MG63 (cell line): ENCODE data around the gene TKT. TPM values are rescaled to one million over a fixed set of nuclear protein-coding genes. Genes with fewer than 3 reads are reported as not detected.
"Not testable (repeated sequence)": the region's sequence is repeated elsewhere in the genome, so short reads cannot be mapped to it uniquely, and the experiment has no call there.

Experiments
- DNase-seq: peaks from one replicate; pipeline ENCODE4 v3.0.0-alpha.2; 2020
- H3K27me3 ChIP-seq: fragments of 250-450 bp; sonication (Bioruptor Pico); 2 replicates; pipeline ENCODE4 v1.5.1; 2020; ENCODE audit warnings: mild to moderate bottlenecking, moderate library complexity
- H3K36me3 ChIP-seq: fragments of 250-450 bp; sonication (Bioruptor Pico); 2 replicates; pipeline ENCODE4 v1.5.1; 2020; ENCODE audit warnings: mild to moderate bottlenecking, moderate library complexity
- H3K4me3 ChIP-seq: fragments of 250-450 bp; sonication (Bioruptor Pico); 2 replicates; pipeline ENCODE4 v1.5.1; 2020; ENCODE audit warnings: mild to moderate bottlenecking, moderate library complexity
- H3K9me3 ChIP-seq: fragments of 250-450 bp; sonication (Bioruptor Pico); 2 replicates; pipeline ENCODE4 v1.5.1; 2020; ENCODE audit warnings: mild to moderate bottlenecking, moderate library complexity
- total RNA-seq: library from RNA; depleted of rRNA; stranded (reverse); fragments of >200 nt; shearing (Covaris generic); gene quantifications from 2 replicates; pipeline ENCODE4 v1.2.3, GENCODE V29; 2014; ENCODE audit warnings: low replicate concordance; rRNA removed

The TKT gene, protein sequence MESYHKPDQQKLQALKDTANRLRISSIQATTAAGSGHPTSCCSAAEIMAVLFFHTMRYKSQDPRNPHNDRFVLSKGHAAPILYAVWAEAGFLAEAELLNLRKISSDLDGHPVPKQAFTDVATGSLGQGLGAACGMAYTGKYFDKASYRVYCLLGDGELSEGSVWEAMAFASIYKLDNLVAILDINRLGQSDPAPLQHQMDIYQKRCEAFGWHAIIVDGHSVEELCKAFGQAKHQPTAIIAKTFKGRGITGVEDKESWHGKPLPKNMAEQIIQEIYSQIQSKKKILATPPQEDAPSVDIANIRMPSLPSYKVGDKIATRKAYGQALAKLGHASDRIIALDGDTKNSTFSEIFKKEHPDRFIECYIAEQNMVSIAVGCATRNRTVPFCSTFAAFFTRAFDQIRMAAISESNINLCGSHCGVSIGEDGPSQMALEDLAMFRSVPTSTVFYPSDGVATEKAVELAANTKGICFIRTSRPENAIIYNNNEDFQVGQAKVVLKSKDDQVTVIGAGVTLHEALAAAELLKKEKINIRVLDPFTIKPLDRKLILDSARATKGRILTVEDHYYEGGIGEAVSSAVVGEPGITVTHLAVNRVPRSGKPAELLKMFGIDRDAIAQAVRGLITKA
- total RNA-seq, result 315 and 707 TPM in 2 replicates

DNA sequence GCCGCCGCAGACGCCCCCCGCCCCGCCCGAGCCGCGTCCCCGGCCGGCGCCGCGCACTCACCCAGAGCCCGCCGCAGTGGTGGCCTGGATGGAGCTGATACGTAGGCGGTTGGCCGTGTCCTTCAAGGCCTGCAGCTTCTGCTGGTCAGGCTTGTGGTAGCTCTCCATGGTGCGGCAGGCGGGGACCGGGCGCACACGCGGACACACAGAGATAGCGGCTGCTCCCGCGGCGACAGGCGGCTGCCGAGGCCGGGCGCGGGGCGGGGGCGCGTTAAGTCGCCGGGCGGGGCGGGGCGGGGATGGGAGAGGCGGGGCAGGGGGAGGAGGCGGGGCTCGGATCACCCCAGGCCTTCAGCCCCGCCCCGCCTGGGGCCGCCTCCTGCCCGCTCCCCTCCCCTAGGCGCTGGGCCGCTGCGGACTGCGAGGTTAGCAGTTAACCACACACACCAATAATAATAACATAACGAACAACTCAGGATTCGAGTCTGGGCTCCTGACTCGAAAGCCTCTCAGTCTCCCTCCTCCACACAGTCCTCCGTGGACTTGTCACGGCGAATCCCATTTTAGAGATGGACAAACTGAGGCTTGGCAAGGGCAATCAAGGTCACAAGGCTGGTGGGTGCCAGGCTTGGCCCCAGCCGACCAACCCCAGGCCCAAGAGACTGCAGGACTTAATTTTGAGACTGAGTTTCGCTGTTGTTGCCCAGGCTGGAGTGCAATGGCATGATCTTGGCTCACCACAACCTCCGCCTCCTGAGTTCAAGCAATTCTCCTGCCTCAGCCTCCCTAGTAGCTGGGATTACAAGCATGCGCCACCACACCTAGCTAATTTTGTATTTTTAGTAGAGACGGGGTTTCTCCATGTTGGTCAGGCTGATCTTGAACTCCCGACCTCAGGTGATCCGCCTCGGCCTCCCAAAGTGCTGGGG, at the start of gene TKT:
TKT (minus strand) TSS at position 248 of the 929 bp plus-strand sequence; CDS start at position 168, 80 bp downstream.
- peak; percentile 80 for DNase-seq
- Histone ChIP-seq H3K27me3 (no peaks in the 10 kb centered on the region), H3K9me3 (no peaks in the 10 kb centered on the region), H3K4me3 (peak within 1 kb of the TSS; percentile 78), H3K36me3 (peaks cover 30% of the 10 kb centered on the region)

DNA sequence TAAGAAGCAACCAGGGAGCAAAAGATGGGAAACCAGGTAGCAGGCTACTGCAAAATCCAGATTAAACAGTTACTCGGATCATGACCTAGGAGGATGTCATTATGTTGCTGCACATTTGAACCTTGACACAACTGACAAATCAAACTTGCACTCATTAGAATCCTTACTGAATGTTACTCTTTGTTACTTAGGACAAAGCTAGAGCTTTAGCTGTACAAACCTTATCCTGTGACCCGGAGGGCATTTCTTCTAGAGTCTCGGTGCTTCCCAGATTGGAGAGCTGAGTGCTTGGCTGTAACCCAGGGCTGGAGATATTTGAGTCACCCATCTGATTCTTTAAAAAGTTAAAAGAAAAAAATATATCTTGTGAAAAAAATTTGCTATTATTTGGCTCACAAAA, 48.1 kb upstream of the TKT start:
- Histone ChIP-seq H3K27me3 (no peaks in the 10 kb centered on the region), H3K9me3 (no peaks in the 10 kb centered on the region), H3K36me3 (peaks cover 11% of the 10 kb centered on the region), H3K4me3 (no peak overlapping the region)
- no peak for DNase-seq

DNA sequence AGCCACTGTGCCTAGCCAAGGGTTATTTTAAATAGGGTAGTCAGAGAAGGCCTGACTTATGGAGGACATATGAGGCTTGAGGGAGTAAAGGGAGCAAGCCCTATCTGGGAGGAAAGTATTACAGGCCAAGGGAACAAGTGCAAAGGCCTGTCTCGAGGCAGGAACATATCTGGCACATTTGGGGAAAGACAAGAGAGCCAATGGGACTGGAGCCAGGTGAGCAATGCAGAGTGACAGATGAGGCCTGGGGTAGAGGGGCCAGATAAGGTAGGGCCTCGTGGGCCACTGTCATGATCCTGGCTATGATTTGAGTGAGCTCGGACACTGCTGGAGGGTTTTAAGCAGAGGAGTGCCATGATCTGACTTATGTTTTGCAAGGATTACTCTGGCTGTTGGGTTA, 47.7 kb upstream of the TKT start:
- H3K9me3 ChIP-seq, result no peaks in the 10 kb centered on the region
- H3K27me3 ChIP-seq, result no peaks in the 10 kb centered on the region
- peaks cover 15% of the 10 kb centered on the region for H3K36me3 ChIP-seq
- DNase-seq, result no peak
- no peak overlapping the region for H3K4me3 ChIP-seq

DNA sequence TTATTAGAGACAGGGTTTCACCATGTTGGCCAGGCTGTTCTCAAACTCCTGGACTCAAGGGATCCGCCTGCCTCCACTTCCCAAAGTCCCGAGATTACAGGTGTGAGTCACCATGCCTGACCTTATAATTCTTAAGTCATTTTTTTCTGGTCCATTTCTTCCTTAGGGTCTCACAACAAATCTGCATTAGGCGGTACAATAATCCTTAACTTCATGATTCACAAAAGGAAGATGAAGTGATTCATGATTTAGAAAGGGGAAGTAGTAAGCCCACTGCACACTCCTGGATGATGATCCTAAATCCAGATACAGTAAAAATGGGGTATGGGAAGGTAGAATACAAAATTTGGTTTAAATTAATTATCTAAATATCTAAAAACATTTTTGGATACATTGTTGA, 45.0 kb upstream of the TKT start:
- Histone ChIP-seq H3K36me3 (peaks cover 17% of the 10 kb centered on the region), H3K4me3 (no peak overlapping the region), H3K27me3 (no peaks in the 10 kb centered on the region), H3K9me3 (no peaks in the 10 kb centered on the region)
- DNase-seq, result no peak

DNA sequence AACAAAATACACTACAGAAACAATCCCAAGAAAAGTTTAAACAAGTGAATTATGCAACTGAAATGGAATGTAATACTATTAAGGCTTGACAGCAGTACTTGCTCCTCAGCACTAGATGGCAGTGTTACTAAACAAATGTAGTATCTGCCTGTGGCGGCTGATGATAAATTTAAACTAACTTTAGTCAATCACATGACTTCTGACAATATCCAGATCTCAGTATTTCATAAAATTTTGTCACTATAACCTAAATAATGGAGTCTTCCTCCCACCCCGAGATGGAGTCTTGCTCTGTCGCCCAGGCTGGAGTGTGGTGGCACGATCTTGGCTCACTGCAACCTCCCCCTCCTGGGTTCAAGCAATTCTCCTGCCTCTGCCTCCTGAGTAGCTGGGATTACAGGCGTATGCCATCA, 43.8 kb upstream of the TKT start:
- H3K4me3 ChIP-seq, H3K27me3 ChIP-seq, DNase-seq, H3K9me3 ChIP-seq: not testable (repeated sequence)
- peaks cover 16% of the 10 kb centered on the region for H3K36me3 ChIP-seq

DNA sequence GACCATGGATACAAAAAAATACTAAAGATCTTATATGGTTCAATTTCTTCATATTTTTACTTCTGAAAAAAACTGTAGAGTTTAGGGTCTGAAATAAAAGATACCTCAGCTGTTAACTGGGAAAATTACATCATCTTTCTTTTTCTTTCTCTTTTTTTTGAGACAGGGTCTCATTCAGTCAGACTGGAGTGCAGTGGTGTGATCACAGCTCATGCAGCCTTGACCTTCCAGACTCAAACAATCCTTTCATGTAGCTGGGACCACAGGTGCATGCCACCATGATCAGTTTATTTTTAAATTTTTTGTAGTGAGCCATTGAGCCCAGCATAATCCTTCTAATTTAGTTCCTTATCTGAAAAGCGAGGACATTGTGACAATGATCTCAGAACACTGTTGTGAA, 39.6 kb upstream of the TKT start:
- Histone ChIP-seq H3K27me3 (no peaks in the 10 kb centered on the region), H3K4me3 (no peak overlapping the region), H3K36me3 (peaks cover 17% of the 10 kb centered on the region), H3K9me3 (no peaks in the 10 kb centered on the region)
- no peak for DNase-seq

DNA sequence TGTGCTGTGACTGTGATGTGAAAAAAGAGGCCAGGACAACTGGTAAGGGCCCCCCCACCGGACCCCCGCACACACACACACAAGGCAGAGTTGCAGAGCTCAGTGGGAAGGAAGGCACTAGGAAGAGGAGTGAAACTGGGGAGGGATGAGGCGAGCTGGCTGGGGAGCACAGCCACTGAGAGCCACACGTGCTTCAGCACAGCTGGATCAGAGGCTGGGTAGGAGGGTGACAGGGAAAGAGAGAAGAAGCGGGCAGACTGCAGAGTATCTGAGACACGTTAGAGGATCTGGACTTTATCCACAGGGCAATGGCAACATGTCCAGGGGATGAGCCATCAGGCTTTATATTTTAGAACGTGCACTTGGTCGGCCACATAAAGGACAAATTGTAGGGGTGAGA, 38.0 kb upstream of the TKT start:
- no peaks in the 10 kb centered on the region for H3K9me3 ChIP-seq
- H3K4me3 ChIP-seq, result no peak overlapping the region
- no peak for DNase-seq
- H3K27me3 ChIP-seq, result no peaks in the 10 kb centered on the region
- peaks cover 11% of the 10 kb centered on the region for H3K36me3 ChIP-seq

DNA sequence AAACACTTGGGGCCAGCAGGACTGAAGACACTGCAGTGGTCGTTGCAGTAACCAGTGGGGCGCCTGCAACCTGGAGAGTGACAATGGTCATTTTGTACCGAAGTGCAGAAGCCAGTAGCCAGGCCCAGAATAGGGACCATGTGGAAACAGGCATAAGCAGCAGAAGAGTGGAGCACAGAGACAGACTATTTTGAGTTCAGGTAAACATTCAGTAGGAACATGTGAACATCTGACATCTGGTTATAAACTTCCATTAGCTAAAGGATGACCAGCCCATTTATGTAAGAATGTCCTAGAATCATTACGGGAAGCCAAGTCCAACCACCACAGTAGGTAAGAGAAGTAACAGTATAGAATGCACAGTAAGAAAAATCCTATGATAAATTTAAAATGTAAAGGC, 32.4 kb upstream of the TKT start:
- peaks cover 8% of the 10 kb centered on the region; the same call in 1 of the 2 replicates for H3K36me3 ChIP-seq

DNA sequence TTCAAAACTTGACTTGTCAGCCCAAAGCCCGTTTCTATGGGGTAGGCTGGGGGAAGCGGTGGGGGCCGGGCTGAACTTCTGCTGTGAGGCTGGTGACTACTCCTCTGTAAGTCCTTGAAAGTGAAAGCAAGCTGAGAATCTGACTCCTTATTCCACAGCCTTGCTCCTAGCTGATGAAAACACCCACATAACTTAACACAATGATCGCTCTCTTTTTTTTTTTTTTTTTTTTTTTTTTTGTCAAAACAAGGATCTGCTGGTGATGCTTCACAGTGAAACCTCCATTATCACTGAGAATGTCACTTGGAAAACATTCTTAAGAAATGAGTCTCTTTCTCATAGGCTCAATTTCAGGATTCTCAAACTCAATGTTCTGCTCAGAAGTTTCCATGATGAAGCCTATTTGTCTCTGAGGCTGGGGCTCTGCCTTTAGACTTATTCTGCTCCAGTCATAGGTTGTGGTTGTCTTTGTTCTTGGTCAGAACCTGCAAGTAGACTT, 31.4 kb upstream of the TKT start:
- H3K36me3 ChIP-seq, result peaks cover 3% of the 10 kb centered on the region; the same call in 1 of the 2 replicates
- H3K9me3 ChIP-seq, result no peaks in the 10 kb centered on the region
- no peak overlapping the region for H3K4me3 ChIP-seq
- H3K27me3 ChIP-seq, result no peaks in the 10 kb centered on the region
- no peak for DNase-seq

More for the DNA sequence above, 32.4 kb upstream of the TKT start:
- DNase-seq, result no peak
- no peak overlapping the region for H3K4me3 ChIP-seq
- no peaks in the 10 kb centered on the region for H3K9me3 ChIP-seq
- H3K27me3 ChIP-seq, result no peaks in the 10 kb centered on the region

DNA sequence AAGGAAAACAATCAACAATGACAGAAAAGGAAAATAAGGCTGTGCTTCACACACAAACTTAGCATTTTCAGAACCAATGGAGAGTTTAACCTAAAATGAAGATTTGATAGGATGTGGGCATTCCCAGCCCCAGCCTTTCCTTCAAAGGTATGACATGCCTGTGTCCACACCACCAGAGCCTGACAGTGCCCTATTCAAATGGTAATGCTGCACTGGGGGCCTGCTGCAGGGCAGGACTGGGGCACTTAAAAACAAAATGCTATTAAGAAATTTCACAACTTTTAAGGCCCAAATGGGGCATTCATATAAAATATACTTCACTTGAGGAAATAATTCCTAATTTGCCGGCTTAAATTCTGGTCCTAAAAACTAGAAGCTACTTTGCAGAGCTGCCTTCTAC, 30.9 kb upstream of the TKT start:
- Histone ChIP-seq H3K9me3 (no peaks in the 10 kb centered on the region), H3K27me3 (no peaks in the 10 kb centered on the region), H3K36me3 (peaks cover 3% of the 10 kb centered on the region; the same call in 1 of the 2 replicates), H3K4me3 (no peak overlapping the region)
- no peak for DNase-seq

DNA sequence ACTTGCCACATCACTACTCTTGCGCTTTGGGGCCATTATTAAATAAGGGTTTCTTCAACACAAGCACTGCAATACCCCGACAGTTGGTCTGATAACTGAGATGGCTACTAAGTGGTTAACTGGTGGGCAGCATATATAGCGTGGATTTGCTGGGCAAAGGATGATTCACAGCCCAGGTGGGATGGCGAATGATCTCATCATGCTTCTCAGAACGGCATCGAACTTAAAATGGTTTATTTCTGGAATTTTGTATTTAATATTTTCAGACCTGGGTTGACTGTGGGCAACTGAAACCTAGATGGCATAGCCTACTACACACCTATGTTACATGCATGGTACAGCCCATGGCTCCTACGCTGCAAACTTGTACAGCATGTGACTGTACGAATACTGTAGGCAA, 26.8 kb upstream of the TKT start:
- Histone ChIP-seq H3K36me3 (peaks cover 3% of the 10 kb centered on the region; the same call in 1 of the 2 replicates), H3K27me3 (no peaks in the 10 kb centered on the region), H3K9me3 (no peaks in the 10 kb centered on the region), H3K4me3 (no peak overlapping the region)
- no peak for DNase-seq

DNA sequence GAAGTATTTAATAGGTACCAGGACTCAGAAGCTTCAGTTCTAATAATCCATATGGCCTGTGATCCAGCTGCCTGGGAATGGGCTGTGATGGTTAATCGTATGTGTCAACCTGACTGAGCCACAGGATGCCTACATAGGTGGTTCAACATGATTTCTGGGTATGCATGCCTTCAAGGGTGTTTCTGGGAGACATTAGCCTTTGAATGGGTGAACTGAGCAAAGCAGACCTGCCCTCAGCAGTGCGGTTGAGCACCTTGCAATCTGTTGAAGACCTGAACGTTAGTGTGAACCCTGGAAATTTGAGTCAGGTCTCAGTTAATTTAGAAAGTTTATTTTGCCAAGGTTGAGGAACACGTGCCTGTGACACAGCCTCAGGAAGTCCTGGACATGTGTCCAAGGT, 22.8 kb upstream of the TKT start:
- Histone ChIP-seq H3K4me3 (no peak overlapping the region), H3K9me3 (no peaks in the 10 kb centered on the region), H3K27me3 (no peaks in the 10 kb centered on the region), H3K36me3 (no peaks in the 10 kb centered on the region)
- DNase-seq, result no peak

DNA sequence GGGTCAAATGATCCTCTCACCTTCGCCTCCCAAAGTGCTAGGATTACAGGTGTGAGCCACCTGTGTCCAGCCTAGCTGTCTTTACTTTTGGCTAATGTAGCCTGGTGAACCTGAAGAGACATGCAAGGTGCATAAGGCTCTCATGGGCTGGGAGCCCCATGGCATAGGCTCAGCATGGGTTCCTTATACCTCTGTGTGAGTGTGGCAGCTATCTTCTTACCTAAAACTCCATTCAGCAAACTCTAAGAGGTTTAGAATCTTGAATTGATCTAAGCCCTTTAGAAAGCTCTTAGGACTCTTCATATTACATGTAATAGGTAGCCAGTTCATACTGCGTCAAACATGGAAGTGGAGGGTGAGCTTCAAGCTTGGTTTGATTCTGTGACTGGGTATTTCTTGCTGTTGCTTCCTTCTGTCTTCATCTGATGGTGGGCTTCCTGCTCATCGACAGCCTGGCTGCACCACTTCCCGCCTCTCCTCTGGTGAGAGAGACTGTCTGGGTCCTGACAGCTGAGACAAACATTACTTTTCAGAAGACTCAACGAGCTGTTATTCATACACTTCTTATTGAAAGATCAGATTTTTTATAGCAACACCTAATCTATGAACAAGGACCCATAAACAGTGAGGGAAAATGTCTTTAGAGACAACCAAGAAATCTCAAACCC, 19.2 kb upstream of the TKT start:
- no peak for DNase-seq
- no peaks in the 10 kb centered on the region for H3K27me3 ChIP-seq
- H3K9me3 ChIP-seq, result no peaks in the 10 kb centered on the region
- H3K4me3 ChIP-seq, result no peak overlapping the region
- H3K36me3 ChIP-seq, result no peaks in the 10 kb centered on the region

DNA sequence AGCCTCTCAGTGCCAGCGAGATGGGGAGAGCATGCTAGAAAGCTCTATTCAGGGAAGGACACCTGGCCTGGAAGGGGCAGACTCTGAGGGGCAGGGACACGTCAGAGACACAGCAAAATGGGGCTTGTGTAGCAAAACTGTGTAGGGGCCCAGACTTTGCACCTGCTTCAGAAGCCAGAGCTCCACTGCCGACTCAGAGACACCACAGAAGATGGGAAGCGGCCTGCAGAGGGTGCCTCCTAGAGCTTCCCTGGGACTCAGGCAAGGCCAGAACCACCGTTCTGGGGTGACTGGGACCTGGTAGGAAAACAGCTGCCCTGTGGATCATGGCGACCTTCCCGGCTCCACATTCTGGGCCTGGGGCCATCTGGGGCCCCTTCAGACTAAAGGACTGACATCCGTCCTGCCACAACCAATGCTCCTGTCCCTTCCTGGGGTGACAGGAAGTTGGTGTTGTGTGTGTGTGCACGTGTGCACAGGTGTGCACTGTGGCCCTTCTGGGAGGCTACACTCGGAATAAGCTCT, 17.4 kb upstream of the TKT start:
- Histone ChIP-seq H3K4me3 (no peak overlapping the region), H3K27me3 (no peaks in the 10 kb centered on the region), H3K9me3 (no peaks in the 10 kb centered on the region), H3K36me3 (no peaks in the 10 kb centered on the region)
- no peak for DNase-seq

DNA sequence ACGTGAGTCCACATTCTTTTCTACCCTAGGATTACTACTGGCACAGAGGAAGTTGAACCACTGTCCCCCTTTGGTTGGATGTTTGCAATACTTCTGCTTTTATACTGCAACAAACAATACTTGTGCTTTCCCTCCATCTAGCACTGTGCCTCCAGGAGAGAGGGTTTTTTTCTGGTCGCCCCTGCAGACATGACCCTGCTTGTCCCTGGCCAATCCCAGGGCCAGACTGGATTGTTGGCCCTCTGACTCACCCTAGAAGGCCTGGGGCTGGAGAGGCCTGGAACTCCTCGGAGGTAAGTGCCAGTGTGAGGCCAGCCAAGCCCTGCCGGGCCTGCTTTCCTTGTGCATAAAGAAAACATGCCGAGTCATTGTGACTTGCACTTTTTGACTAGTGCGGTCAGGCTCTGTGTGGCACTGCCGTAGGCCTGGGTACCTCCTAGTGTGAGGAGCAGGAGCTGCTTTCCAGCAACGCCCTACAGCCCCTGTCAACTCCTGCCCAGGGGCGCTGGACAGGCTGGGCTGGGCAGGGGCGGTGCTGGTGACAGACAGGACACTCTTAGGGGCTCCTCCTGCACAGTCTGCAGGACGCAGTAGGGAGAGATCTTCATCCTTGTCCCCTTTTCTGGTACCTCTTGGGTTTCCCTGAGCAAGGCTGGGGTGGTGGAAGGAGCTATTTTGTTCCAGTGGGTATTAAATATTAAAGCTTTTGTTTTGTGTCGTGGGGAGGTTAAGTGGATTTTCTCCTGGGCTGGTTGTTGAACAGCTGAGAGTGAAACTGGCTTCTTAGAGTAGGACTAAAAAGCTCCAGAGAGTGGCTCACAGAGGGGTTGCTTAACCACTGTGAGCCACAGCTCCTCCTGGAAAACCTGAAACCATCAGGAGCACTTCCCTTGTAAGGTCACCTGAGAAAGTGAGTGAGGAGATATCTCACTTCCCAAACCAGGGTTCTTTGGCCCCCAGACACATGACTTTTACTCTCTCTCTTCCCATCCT, 14.4 kb upstream of the TKT start:
- DNase-seq, result peak; percentile 98
- H3K27me3 ChIP-seq, result no peaks in the 10 kb centered on the region
- H3K36me3 ChIP-seq, result no peaks in the 10 kb centered on the region
- H3K4me3 ChIP-seq, result no peak overlapping the region
- no peaks in the 10 kb centered on the region for H3K9me3 ChIP-seq
